A549 (cell line): ENCODE measurements around the gene LYST. TPM values are rescaled to one million over a fixed set of nuclear protein-coding genes. Genes with fewer than 3 reads are reported as not detected.

Experiments used
- ATAC-seq, 2 experiments: fragments of 200-7000 bp in 1 of 2; fragments of >200 bp in 1 of 2; cut with Nextera tagmentation in 1 of 2; cut with Tn5 transposase in 1 of 2; 3 replicates each; pipeline versions ENCODE4 v1.8.0 to v1.9.1; 2018 to 2020; ENCODE audit warnings: mild to moderate bottlenecking in 1 of 2, moderate library complexity in 1 of 2
- CTCF ChIA-PET: fragments of 300-600 bp; sonication (Branson Sonifier 250); formaldehyde crosslinking; extraction: SDS; loops from one replicate; lab custom pipeline; 2021; ENCODE audit warnings: antibody characterized with exemption, inconsistent platforms; lab: Yijun Ruan, JAX
- POLR2A ChIA-PET: fragments of 350-600 bp; formaldehyde crosslinking; extraction: SDS; loops from one replicate; lab custom pipeline; 2021; ENCODE audit warnings: antibody characterized with exemption, inconsistent platforms; lab: Yijun Ruan, JAX
- DNase-seq, 2 experiments: peaks; one replicate each; pipeline versions ENCODE4 v3.0.0 to v3.0.0-alpha.2; 2011 to 2016; ENCODE audit warnings: low read depth in 1 of 2, low spot score in 1 of 2
- FAIRE-seq: peaks from 2 replicates; lab custom pipeline; 2011; peaks lifted over from hg19 to GRCh38; lab: Jason Lieb, UNC
- H3K27ac ChIP-seq, 2 experiments: fragments of >200 bp; sonication (Bioruptor Twin); formaldehyde crosslinking; 3 replicates each; pipeline ENCODE4 v1.5.1; 2016 to 2017
- H3K4me1 ChIP-seq: fragments of >200 bp; sonication (Bioruptor Twin); formaldehyde crosslinking; 3 replicates; pipeline ENCODE4 v1.6.1; 2016
- H3K4me2 ChIP-seq: fragments of >200 bp; sonication (Bioruptor Twin); formaldehyde crosslinking; 3 replicates; pipeline ENCODE4 v1.6.1; 2016
- H3K4me3 ChIP-seq: fragments of >200 bp; sonication (Bioruptor Twin); formaldehyde crosslinking; 3 replicates; pipeline ENCODE4 v1.5.1; 2016
- H3K9me3 ChIP-seq: fragments of >200 bp; sonication (Bioruptor Twin); formaldehyde crosslinking; 3 replicates; pipeline ENCODE4 v1.6.1; 2016
- BCL3 ChIP-seq: fragments of >200 bp; sonication (Bioruptor Twin); formaldehyde crosslinking; IDR thresholded peaks from 3 replicates; pipeline ENCODE4 v1.6.1; 2016
- BHLHE40 ChIP-seq: IDR thresholded peaks from 2 replicates; pipeline ENCODE4 v1.6.1; 2012; ENCODE audit warnings: low read depth, low read length, inconsistent platforms
- CBX8 ChIP-seq: fragments of 200-600 bp; sonication (generic); IDR thresholded peaks from 2 replicates; pipeline ENCODE4 v1.6.1; 2016
- CHD2 ChIP-seq: fragments of 150-350 bp; IDR thresholded peaks from 2 replicates; pipeline ENCODE4 v1.6.1; 2014; ENCODE audit warnings: low read length; ENCODE audit not compliant: partially characterized antibody
- CHD4 ChIP-seq: fragments of 200-600 bp; sonication (generic); IDR thresholded peaks from 2 replicates; pipeline ENCODE4 v1.6.1; 2016; ENCODE audit warnings: antibody characterized with exemption, mild to moderate bottlenecking, borderline replicate concordance
- E2F6 ChIP-seq: IDR thresholded peaks from 2 replicates; pipeline ENCODE4 v1.6.1; 2012; ENCODE audit warnings: low read depth, borderline replicate concordance
- EHF ChIP-seq: fragments of 250-450 bp; sonication (Bioruptor Pico); IDR thresholded peaks from 2 replicates; pipeline ENCODE4 v1.5.0; 2020; ENCODE audit warnings: mild to moderate bottlenecking
- ELK1 ChIP-seq: fragments of 150-350 bp; IDR thresholded peaks from 2 replicates; pipeline ENCODE4 v1.6.1; 2014; ENCODE audit warnings: low read depth, mild to moderate bottlenecking, low read length
- JUN ChIP-seq, 2 experiments: fragments of >200 bp; sonication (Bioruptor Twin); formaldehyde crosslinking; IDR thresholded peaks; 2 replicates in 1 of 2; 3 replicates in 1 of 2; pipeline ENCODE4 v1.6.1; 2016 to 2017
- MAX ChIP-seq: IDR thresholded peaks from 2 replicates; pipeline ENCODE4 v1.6.1; 2012
- NPAS2 ChIP-seq: fragments of 250-450 bp; sonication (Bioruptor Pico); IDR thresholded peaks from 2 replicates; pipeline ENCODE4 v1.8.0; 2022; ENCODE audit warnings: mild to moderate bottlenecking, moderate library complexity, borderline replicate concordance
- POLR2A ChIP-seq: IDR thresholded peaks from 2 replicates; pipeline ENCODE4 v1.6.1; 2012; ENCODE audit warnings: mild to moderate bottlenecking, low read length
- POLR2AphosphoS2 ChIP-seq: conservative IDR thresholded peaks from 2 replicates; pipeline ENCODE4 v1.6.1; 2012; ENCODE audit warnings: low read length, improper control_type of control experiment, inconsistent platforms
- RARB ChIP-seq: fragments of 250-450 bp; sonication (Bioruptor Pico); IDR thresholded peaks from 2 replicates; pipeline ENCODE4 v1.8.0; 2021; ENCODE audit warnings: mild to moderate bottlenecking, moderate library complexity
- SREBF2 ChIP-seq: fragments of 450-650 bp; IDR thresholded peaks from 2 replicates; pipeline ENCODE4 v1.6.1; 2014; ENCODE audit warnings: mild to moderate bottlenecking, moderate library complexity
- WGBS: methylation state at CpG from one replicate; pipeline ENCODE4 v1.1.6; 2017; ENCODE audit errors: missing lambda C conversion rate; 5-methylcytosine and 5-hydroxymethylcytosine counted together
- polyA plus RNA-seq, 4 experiments: library from polyadenylated mRNA; depleted of rRNA in 3 of 4; stranded (reverse); fragments of >200 nt; fragmentation: RNase III in 1 of 4; extraction: RNeasy Plus Mini Kit Qiagen cat#74134 plus additional on column Dnase treatment in 1 of 4; gene quantifications; 2 replicates in 3 of 4; 3 replicates in 1 of 4; pipeline ENCODE4 v1.2.3, GENCODE V29; 2011 to 2017
- TF ChIP-seq, protein P1 (sequence below): fragments of 200-600 bp; sonication (generic); IDR thresholded peaks from 2 replicates; pipeline ENCODE4 v1.6.1; 2016; ENCODE audit warnings: antibody characterized with exemption, mild to moderate bottlenecking, moderate library complexity

The LYST gene
- polyA plus RNA-seq, 2 of the 4 experiments (the other 2 are of a cell fraction): 2.5 to 9.4 TPM

GRCh38 chr1:235746245-235746644, 120.5 kb downstream of the LYST start (continued):
- TF ChIP-seq MAX: no peak
- TF ChIP-seq POLR2A: no peak
- TF ChIP-seq CHD2: no peak
- TF ChIP-seq RARB (CRISPR knock-in tag): no peak

GRCh38 chr1:235745503-235746136, 121.1 kb downstream of the LYST start:
- ChIA-PET POLR2A (no interaction called here), CTCF (no interaction called here)
- Histone ChIP-seq H3K27ac (no peak overlapping the region), H3K4me3 (no peak overlapping the region), H3K4me1 (peaks cover 12% of the 10 kb centered on the region), H3K4me2 (no peak overlapping the region), H3K9me3 (no peaks in the 10 kb centered on the region)
- no peak for FAIRE-seq
- TF ChIP-seq NPAS2 (CRISPR knock-in tag): no peak
- TF ChIP-seq JUN (IDR thresholded peaks at IDR 0.05): no peak
- TF ChIP-seq, protein P1, sequence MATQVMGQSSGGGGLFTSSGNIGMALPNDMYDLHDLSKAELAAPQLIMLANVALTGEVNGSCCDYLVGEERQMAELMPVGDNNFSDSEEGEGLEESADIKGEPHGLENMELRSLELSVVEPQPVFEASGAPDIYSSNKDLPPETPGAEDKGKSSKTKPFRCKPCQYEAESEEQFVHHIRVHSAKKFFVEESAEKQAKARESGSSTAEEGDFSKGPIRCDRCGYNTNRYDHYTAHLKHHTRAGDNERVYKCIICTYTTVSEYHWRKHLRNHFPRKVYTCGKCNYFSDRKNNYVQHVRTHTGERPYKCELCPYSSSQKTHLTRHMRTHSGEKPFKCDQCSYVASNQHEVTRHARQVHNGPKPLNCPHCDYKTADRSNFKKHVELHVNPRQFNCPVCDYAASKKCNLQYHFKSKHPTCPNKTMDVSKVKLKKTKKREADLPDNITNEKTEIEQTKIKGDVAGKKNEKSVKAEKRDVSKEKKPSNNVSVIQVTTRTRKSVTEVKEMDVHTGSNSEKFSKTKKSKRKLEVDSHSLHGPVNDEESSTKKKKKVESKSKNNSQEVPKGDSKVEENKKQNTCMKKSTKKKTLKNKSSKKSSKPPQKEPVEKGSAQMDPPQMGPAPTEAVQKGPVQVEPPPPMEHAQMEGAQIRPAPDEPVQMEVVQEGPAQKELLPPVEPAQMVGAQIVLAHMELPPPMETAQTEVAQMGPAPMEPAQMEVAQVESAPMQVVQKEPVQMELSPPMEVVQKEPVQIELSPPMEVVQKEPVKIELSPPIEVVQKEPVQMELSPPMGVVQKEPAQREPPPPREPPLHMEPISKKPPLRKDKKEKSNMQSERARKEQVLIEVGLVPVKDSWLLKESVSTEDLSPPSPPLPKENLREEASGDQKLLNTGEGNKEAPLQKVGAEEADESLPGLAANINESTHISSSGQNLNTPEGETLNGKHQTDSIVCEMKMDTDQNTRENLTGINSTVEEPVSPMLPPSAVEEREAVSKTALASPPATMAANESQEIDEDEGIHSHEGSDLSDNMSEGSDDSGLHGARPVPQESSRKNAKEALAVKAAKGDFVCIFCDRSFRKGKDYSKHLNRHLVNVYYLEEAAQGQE: no peak
- no peak for TF ChIP-seq CBX8
- TF ChIP-seq BCL3: no peak
- TF ChIP-seq BHLHE40: no peak
- ATAC-seq: no peak
- DNase-seq: no peak
- 85% methylated on average over 4 of the region's 4 CpGs for WGBS

DNA sequence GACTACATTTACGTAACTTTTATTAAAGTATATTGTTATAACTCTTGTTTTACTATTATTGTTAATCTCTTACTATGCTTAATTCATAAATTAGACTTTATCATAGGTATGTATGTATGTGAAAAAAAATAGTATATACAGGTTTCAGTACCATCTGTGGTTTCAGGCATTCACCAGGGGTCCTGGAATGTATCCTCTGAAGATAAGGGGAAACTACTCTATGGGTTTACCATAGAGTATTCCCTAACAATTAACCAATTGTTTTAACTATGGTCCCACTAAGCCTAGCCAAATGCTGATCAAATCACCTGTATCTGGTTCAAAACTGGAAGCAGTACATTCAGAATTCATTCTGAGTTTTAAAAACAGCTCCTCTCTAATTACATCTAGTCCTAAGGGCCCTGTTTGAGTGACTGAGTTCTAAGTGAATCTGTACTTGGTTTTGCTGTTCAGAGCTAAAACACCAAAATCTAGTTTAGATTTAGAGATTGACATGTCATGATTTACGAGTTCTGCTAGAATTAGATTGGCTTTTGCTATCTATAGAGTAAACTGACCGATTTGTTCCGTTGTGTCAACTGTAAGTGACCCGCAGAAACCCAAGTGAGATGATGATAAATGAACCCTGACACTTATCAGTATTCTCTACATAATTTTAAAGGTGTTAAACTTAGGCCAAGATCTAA, 123.6 kb downstream of the LYST start:
- ChIA-PET CTCF (interaction anchor here (0.9 to 1.1 kb wide), 2 partner anchors 29 to 229 kb away, joined by 3 read pairs; no protein-coding TSS in a partner anchor), POLR2A (no interaction called here)
- ATAC-seq: no peak

More for the DNA sequence above, 123.6 kb downstream of the LYST start:
- H3K4me1 ChIP-seq: peaks cover 27% of the 10 kb centered on the region
- DNase-seq (no peak), FAIRE-seq (no peak)
- no peak for TF ChIP-seq POLR2AphosphoS2
- no peak for TF ChIP-seq SREBF2
- TF ChIP-seq EHF: no peak
- no peak for TF ChIP-seq CHD4
- no peak for TF ChIP-seq E2F6
- no peak for TF ChIP-seq ELK1
- no peak overlapping the region for H3K4me2 ChIP-seq
- WGBS: 79% methylated on average over 5 of the region's 5 CpGs
- H3K9me3 ChIP-seq: no peaks in the 10 kb centered on the region
- H3K4me3 ChIP-seq: no peak overlapping the region
- no peak overlapping the region for H3K27ac ChIP-seq
